HG03432 (cell line): Measurements from ENCODE around the gene CGB5.

Source experiments
- ATAC-seq: cut with Tn5 transposase; IDR thresholded peaks from one replicate; pipeline ENCODE4 v1.9.1; 2021; ENCODE audit warnings: mild to moderate bottlenecking, moderate library complexity; ENCODE audit not compliant: unreplicated experiment

The CGB5 gene

DNA sequence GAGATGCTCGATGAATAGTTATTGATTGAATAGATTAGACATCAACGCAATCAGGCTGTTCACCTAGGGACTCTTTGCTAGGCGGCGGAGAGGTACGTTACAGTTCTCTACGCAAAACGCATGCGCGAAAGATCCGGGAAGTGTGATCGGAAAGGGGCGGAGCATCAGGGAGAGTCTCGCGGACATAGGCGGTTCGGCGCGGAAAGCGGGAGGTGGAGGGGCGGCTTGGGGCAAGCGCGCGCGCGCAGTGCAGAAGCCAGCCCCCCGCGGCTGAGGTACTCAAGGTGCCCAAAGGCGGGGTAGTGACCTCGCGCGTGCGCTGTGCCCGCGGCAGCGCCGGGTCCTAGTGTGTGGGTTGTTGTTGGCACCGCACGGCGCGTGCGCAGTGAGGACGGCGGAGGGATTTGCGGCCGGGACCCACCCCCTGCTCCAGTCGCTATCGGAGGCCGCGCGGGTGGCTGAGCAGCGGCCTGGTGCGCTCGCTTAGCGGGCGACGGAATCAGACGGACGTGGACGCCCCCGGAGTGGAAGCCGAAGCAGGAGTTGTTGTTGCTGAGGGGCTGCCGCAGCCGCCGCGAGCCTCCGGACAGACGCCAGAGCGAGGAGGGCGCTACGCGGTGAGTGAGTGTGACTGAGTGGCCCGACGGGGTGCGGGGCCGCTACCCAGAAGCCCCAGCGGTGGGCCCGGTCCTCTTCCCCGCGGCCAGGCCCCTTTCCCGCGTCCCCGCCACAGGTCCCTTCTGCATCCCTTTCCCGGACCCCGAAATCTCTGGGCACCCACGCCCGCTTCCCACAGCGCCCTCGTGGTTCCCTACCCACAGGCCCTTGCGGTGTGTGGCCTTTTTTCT is 41.6 kb downstream of the CGB5 start, which contains the start of gene SNRNP70:
TSS of gene SNRNP70 (plus strand) at position 432 of the 848 bp plus-strand sequence. CDS start 964 bp downstream, outside the sequence.
- peak; percentile 85 for ATAC-seq

DNA sequence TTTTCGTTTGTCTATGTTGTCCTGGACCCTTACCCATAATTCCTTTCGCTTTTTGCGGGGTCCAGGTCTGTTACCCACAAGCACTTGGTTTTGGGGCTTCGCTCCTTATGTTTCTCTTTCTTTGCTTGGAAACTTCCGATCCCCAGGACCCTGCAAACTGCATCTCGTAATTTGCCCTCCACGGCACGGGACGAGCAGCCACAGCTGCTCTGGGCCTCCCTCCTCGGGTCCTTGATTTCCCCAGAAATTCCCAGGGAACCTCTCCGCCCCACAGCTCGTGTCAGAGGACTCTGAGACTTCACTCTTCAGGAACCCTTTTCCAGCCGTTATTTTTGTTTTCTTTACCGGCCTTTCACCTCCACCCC is 42.2 kb downstream of the CGB5 start:
- no peak for ATAC-seq

DNA sequence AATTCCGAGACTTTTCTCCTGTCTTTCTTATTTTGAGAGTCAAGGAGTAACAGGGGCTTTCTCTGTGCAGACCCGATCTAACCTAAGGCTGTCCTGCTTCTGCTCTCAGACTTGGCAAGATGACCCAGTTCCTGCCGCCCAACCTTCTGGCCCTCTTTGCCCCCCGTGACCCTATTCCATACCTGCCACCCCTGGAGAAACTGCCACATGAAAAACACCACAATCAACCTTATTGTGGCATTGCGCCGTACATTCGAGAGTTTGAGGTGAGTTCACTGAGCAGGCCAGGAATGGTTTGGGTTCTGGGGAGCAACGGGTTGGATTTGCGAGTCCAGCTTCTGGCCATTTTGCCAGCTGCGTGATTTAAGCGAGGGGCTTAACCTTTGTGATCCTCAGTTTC is 42.6 kb downstream of the CGB5 start:
- no peak for ATAC-seq

DNA sequence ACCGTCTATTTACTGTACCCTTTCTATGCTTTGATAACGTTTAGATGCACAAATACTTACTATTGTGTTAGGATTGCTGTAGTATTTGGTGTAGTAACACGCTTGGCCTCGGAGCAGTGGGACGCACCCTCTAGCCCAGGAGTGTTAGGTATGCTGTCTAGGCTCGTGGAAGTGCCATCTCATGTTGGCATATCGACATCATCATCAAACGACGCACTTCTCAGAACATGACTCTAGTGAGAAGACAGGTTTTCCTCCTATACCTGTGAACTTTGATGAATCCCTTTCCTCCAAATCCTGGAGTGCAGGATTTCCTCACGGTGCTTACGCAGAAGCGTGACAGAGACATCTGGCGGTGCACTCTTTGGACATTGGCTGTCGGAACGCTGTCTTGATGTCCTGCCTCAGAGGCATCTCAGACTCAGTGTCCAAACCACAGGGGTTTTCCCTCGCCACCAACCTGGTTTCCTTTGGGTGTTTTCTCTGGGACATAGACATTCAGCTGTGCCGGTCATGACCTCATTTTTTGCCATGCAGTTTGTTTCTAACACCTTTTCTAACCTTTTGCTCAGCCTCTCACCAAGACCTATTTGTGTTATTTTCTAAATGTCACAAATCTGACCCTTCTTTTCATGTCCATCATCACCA is 47.9 kb downstream of the CGB5 start:
- no peak for ATAC-seq

DNA sequence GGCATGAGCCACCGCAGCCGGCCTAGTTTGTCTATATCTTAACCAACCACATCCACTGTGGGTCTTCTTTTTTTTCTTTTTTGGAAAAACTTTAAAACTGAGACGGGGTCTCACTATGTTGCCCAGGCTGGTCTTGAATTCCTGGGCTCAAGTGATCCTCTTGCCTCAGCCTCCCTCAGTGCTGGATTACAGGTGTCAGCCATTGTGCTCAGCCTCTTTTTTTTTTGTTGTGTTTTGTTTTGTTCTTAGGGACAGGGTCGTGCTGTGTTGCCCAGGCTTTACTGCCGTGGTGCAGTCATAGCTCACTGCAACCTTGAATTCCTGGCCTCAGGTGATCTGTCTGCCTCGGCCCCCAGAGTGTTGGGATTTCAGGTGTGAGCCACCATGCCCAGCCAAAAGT is 49.0 kb downstream of the CGB5 start:
- ATAC-seq, result no peak
